KOPT-K1 (cell line): Measurements from ENCODE around the gene PKD1L1.

ENCODE experiments used
- H3K27ac ChIP-seq: fragments of 200-600 bp; sonication (generic); 2 replicates; pipeline ENCODE4 v1.5.1; 2016; ENCODE audit warnings: antibody characterized with exemption, mild to moderate bottlenecking, low read depth, low read length; ENCODE audit not compliant: poor library complexity, severe bottlenecking
- H3K36me3 ChIP-seq: fragments of 200-600 bp; sonication (generic); 2 replicates; pipeline ENCODE4 v1.5.1; 2017; ENCODE audit warnings: antibody characterized with exemption, mild to moderate bottlenecking, low read length, moderate library complexity; ENCODE audit not compliant: insufficient read depth
- H3K9me3 ChIP-seq: fragments of 200-600 bp; sonication (generic); 2 replicates; pipeline ENCODE4 v1.5.1; 2017; ENCODE audit warnings: antibody characterized with exemption, low read length, mild to moderate bottlenecking; ENCODE audit not compliant: insufficient read depth, poor library complexity, severe bottlenecking

PKD1L1 gene

DNA sequence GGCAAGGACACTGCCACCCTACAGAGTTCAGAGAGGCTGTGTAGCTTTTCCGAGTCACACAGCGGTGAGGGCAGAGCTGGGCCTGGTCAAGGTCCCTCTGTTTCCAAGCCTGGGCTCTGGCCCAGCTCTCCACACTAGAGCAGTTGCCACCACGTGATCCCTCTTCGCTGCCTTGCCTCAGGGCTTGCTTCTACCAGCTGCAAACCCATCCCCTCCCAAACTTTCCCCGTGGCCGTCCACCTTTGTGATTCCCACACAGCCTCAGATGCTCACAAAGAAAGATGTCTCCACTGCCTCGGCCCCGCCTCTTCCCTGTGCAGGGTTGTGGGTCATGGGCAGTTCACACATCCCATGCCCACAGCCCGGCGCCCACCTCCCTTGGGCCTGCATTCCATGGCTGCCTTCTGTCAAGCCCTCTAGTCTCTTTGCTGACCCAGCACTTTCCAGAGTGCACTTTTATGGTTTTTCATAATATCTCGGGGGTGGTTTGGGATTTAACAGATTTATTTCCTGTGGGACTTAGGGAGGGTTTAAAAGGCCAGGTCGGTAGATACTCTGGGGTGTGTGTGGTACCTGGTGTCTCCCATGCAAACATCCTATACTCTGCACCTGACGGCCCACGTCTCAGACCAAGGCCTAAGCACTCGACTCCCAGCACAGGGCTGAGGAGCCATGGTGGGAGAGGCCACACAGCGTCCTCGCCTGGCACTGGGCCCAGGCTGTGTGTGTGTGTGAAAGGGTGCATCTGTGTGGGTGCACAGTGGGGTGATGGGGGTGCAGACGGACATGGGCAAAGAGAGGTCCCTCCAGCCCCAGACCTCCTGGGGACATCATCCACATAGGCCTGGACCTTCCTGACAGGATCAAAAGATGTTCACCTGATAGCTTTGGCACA, 59.6 kb downstream of the PKD1L1 start:
- Histone ChIP-seq H3K27ac (no peak overlapping the region), H3K9me3 (no peaks in the 10 kb centered on the region)

DNA sequence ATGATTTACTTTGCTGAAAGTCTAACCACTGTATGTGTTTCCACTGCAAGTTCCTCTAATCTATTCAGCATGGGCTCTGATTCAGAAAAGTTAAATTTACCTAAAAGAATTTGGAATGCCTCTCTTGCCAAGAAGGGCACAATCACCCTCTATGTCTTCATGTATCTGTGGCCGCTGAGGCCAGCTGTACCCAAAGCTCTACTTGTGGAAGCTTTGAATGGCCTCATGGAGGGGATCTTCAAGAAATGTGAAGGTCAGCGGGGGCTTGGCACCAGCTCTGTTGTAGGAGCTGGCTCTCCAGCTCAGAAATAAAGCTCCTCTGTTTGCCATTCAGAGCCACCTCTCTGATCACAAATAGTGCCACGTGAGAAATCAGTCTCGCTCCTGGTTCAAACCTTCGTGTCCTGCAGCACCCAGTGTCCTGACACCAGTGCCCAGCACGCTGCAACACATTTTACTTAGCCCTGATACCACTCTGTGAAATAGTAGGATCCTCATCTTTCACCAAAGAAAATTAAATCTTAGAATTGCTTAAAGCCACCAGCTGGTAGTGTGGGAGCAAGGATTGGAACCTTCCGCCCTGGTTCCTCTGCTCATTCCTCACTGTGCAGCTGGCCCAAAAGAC, 61.1 kb downstream of the PKD1L1 start:
- no peaks in the 10 kb centered on the region for H3K9me3 ChIP-seq
- no peak overlapping the region for H3K27ac ChIP-seq
- no peaks in the 10 kb centered on the region for H3K36me3 ChIP-seq

More for the DNA sequence above, 59.6 kb downstream of the PKD1L1 start:
- H3K36me3 ChIP-seq = no peaks in the 10 kb centered on the region

DNA sequence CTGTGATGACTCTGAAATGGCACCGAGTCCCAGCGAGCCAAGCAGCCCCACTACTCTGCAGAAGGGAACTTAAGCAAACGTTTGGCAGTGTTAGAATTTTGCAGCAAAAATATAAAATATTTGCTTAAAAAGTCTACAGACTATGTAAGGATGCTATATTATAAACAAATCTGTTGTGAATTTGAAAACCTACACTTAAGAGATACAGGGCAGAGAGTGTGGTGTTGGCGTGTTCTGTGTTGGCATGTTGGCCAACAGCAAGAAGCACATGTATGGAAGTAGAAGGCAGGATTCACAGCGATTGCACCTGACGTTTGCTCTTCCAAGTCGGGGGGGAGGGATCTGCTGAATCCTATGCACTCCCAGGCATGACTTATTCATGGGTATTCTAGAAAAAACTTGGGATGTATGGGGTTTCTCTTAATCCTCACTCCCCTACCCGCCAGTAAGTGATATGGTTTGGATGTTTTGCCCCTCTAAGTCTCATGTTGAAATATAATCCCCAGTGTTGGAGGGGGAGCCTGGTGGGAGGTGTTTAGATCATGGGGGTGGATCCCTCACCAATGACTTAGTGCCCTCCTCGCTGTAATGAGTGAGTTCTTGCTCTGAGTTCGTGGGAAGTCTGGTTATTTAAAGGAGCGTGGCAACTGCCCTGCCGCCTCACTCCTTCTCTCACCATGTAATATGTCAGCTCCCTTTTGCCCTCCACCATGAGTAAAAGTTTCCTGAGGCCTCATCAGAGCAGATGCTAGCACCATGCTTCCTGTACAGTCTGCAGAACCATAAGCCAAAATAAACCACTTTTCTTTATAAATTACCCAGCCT, 62.1 kb downstream of the PKD1L1 start:
- Histone ChIP-seq H3K9me3 (no peaks in the 10 kb centered on the region), H3K27ac (no peak overlapping the region), H3K36me3 (no peaks in the 10 kb centered on the region)

DNA sequence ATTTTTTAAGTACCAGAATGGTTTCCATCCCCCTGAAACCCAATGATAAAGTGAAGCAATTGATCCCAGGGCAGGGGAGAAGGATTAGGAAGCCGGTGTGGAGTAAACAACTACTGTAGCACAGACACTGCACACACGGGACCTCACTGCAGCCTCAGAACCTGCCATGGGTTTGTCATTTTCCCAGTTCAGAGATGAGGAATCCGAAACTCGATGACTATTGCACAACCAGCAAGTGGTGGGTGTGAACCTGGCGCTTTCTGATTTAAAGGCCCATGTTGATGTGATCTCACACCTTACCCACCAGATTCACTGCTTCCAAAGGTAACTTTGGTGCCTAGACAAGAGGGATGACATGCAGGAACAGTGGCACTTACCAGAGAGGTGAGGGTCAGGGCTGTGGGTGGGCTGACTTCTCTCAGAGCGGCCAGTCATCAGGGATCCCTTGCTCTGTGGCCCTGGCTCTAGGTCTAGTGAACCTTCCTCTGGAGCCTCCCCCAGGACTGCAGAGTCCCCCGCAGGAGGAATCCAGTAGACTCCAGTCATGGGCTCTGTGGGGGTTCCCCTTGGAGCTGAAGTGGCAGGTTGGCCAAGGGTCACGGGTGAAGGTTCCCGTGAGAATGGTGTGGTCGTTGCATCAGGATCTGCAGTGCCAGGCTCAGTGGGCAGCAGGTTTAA, 62.8 kb downstream of the PKD1L1 start:
- Histone ChIP-seq H3K27ac (no peak overlapping the region), H3K9me3 (no peaks in the 10 kb centered on the region), H3K36me3 (no peaks in the 10 kb centered on the region)

DNA sequence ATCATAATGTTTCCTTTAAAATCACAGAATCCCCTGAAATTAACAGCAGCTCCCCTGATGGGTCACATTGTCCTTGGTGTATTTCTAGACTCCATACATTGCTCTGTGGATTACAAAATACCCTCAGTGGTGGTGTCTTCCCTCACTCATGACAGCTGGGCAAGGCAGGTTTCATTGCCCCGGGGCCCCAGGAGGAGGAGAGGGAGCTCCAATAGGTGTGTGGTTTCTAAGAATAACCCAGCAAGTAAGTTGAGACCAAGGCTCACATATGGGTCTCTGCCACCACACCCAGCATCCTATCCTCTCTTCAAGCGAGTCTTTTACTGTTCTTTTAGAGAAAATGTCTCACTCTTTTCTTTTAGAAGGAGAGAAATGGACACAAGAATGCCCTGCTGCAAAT, 63.6 kb downstream of the PKD1L1 start:
- Histone ChIP-seq H3K36me3 (no peaks in the 10 kb centered on the region), H3K9me3 (no peaks in the 10 kb centered on the region), H3K27ac (no peak overlapping the region)

DNA sequence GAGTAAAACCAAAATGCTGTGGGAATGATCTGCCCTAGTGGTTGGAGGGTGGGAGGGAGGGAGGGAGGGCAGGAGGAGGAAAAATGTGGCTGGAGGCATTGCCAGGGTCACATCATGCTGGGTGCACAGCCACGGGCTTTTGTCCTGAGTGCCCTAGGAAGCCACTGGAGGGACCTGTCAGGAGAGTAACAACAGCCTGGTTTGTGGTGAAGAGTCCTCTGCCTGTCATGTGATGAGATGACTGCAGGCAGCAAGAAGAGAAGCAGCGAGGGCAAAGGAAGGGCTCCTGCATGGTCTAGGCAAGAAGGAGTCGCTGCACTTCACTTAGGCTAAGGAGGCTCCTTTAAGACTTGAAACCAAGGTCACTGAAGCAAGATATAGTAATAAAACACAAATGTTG, 65.6 kb downstream of the PKD1L1 start:
- Histone ChIP-seq H3K27ac (no peak overlapping the region), H3K36me3 (no peaks in the 10 kb centered on the region), H3K9me3 (no peaks in the 10 kb centered on the region)

DNA sequence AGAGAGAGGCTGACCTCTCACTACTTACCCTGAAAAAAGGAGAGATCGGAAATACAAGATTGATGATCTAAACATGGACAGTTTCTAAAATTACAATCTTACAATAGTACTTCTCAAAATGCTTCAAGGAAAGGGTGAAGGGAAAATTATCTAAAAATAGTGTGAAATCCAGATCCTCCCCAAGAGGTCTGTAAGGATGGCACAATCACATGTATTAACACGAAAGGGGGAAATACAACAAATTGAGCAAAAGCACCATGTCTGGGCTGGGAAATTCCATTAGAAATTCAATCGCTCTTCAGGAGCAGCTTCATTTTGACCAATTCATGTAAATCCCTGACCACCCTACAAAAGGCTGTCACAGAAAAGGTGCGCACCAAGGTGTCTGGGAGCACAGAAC, 67.0 kb downstream of the PKD1L1 start:
- Histone ChIP-seq H3K9me3 (no peaks in the 10 kb centered on the region), H3K36me3 (no peaks in the 10 kb centered on the region), H3K27ac (no peak overlapping the region)

DNA sequence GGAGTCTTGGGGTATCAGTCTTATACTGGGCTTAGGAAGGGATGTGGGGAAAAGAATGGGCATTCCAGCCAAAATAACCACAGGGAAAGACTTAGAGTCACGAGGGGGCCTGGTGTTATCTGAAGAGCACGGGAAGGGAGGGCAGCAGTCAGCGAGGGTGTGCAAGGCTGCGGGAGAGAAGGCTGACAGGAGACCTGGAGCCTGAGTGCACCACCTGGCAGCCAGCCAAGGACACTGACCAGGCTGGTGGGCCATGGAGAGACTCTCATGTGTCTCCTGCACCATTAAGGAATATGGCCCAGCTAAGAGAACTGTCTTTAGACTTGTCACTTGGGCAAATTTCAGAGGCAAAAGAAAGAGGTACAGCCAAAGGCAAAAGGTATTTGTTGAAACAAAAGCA, 69.6 kb downstream of the PKD1L1 start:
- H3K27ac ChIP-seq = no peak overlapping the region
- no peaks in the 10 kb centered on the region for H3K9me3 ChIP-seq
- no peaks in the 10 kb centered on the region for H3K36me3 ChIP-seq

DNA sequence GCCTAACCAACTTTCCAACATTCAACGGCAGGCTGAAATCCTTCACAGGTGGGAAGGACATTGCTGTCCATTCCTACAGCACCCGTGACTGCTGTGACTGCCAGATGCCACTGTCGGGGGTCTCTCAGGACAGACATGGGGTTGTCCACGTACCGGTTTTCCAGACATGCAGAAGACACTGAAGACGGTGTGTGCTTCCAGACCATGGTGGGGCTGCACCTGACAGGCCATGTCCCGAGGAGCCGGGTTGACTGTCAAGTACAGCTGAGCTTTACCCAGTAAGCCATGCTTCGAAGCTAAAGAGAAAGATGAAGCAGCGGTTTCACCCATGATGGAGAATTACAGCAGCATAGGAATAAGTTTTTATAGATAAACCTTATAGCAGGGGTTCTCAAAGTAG, 70.9 kb downstream of the PKD1L1 start:
- Histone ChIP-seq H3K36me3 (no peaks in the 10 kb centered on the region), H3K9me3 (no peaks in the 10 kb centered on the region), H3K27ac (no peak overlapping the region)

DNA sequence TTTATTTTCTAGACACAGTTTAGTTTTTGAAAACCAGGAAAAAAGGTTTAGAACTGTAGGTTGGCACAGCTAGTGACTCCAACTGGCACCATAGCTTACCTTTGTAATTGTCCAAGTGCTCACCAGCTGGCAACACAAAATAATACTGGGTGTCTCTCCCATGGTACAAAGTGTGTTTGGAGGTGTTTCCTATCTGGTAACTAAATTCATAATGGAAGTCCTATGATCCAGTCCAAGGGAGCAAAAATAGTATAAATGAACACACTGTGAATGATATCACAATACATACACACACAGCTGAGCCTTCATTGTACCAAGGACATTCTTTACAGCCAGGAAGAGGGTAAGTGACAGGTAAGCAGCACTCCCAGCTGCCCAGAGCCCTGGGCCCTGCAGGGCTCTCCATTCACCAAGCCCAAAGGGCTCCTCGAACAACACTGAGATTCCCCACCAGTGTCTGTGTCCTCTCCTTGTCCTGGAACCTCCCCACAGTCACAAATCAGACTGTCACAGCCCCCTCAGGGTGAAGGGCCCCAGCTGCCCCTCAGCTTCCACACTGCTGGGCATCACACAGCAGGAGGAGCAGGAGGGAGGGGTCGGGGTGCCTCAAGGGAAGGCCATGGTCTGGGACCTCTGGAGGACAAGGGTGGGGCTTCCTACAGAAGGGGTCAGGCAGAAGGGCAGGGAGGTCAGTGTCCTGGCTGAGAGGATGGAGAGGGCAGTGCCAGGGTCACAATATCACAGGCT, 72.1 kb downstream of the PKD1L1 start:
- H3K27ac ChIP-seq = no peak overlapping the region
- H3K9me3 ChIP-seq = no peaks in the 10 kb centered on the region
- H3K36me3 ChIP-seq = no peaks in the 10 kb centered on the region

DNA sequence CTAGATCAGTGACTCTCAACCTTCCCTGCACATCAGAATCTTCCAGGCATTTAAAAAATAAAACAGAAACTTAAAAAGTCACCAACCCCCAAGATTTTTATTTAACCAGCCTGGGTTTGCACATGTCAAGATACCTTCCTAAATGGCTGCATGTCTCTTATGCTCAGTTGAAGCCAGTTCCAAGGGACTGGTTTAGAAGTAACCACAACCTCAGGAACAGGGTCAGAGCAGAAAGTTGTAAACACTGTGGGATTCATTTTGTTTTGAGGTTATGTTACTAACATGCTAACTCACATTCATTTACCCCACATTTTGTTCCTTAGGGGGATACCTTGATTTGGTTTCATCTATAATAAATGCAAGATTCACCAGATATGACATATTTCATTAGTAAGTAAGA, 72.9 kb downstream of the PKD1L1 start:
- H3K36me3 ChIP-seq = no peaks in the 10 kb centered on the region
- no peak overlapping the region for H3K27ac ChIP-seq
- no peaks in the 10 kb centered on the region for H3K9me3 ChIP-seq

DNA sequence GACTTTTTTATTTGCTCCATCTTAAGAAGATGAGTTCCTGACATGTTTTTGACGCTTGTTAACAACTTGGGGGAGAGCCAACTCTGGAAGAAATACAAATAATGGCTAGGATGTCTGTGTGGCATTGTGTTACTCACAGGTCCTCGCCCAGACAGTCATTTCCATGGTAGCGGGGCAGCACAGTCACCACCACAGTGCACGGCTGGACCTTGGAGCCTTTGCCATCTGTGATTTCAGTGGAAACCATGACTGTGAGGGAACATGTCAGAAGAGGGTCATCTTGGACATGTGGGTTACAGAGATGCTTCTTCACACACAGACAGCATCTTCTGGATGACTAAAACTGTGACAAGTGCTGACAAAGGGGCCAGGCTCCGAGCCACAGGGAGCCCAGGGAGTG, 74.5 kb downstream of the PKD1L1 start:
- H3K36me3 ChIP-seq = no peaks in the 10 kb centered on the region

DNA sequence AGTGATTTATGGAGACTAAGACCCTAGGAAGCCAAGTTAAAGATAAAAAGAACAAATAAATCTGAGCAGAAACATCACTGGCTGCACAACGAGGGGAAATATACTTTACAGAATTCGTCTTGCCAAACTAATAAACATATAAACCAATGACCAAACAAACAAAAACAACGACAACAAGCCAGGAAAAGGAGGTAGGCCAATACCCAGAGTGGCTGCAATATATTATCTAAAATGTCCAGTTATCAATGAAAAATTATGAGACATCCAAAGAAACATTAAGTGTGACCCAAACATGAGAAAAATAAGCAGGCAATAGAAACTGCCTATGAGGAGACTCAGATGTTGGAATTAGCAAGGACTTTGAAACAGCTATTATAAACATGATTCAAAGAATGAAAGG, 81.0 kb downstream of the PKD1L1 start:
- Histone ChIP-seq H3K36me3 (no peaks in the 10 kb centered on the region), H3K27ac (no peak overlapping the region), H3K9me3 (no peaks in the 10 kb centered on the region)

More for the DNA sequence above, 74.5 kb downstream of the PKD1L1 start:
- Histone ChIP-seq H3K27ac (no peak overlapping the region), H3K9me3 (no peaks in the 10 kb centered on the region)

DNA sequence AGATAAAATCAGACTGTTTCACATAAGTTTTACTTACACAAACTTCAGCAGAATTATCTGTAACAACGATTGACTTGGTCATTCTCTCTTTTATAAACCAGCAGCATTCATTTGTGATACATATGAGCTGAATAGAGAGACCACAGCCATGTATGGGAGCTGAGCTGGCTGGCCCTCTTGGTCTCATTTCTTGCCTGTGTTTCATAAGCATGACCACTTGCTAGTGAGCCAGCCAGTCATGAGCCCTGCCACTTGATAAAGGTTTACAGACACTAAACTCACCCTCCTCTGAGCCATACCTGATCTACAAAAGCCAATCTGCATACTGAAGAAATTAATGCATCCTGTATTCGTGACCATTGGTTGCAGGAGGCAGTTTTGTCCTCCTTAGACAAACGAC, 82.1 kb downstream of the PKD1L1 start:
- Histone ChIP-seq H3K27ac (no peak overlapping the region), H3K9me3 (peaks cover 3% of the 10 kb centered on the region), H3K36me3 (no peaks in the 10 kb centered on the region)
